ENCODE results near the gene FAM227B. TPM values are rescaled to one million over a fixed set of nuclear protein-coding genes. Genes with fewer than 3 reads are reported as not detected.

FAM227B gene
- total RNA-seq, 1 experiment from 2014 or later: 1.9 TPM

DNA sequence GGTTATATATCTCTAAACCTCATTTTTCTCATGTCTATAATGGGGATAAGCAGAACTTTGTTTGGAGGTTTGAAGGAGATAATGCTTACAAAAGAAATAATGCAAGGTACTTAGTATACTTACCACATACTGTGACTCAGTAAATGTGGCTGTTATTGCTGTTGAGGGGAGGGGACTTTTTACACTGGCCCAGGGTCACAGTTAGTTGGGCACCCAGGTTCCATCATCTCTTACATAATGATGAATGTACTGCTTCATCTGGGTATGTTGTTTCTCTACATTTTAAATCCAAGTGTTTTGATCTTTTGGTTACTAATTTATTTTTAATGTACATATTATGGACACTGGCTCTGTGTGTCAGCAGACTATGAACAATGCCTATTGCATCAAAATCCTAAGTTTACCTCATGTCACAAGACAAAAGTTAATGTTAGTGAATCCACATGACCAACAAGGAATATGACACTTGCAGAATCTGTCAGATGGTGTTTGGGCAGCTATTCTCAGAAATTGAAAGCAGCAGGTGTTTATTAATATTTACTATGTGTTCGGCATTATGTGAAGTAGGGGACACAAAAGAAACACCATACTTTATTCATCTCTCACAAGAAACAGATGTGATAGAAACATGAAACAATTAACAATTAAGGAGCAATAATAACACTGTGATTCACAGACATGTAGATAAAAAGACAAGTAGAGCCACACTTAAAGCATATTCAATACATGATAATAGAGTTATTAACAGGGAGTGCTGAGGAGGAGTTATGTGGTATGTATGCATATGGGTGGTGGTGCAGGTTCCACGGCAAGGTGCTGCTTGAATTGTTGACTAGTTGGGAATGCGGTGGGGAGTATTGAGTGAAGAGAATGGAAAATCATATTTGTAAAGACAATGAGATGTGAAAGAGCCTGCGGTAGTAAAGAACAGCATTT, 340.8 kb downstream of the FAM227B start:
- Mint-ChIP-seq H3K4me1 (ENCODE audit: low read depth, unreplicated experiment) (no peaks in the 10 kb centered on the region), H3K9me3 (ENCODE audit: low read depth, unreplicated experiment) (no peaks in the 10 kb centered on the region), H3K36me3 (ENCODE audit: insufficient read depth, unreplicated experiment) (no peaks in the 10 kb centered on the region), H3K4me3 (ENCODE audit: low read depth, unreplicated experiment) (no peak overlapping the region), H3K27me3 (ENCODE audit: unreplicated experiment) (no peaks in the 10 kb centered on the region), H3K27ac (ENCODE audit: unreplicated experiment) (no peak overlapping the region)
- BruUV-seq (replicated peaks): no TSS peak
- intact Hi-C loops (cut with micrococcal nuclease; ENCODE audit: unreplicated experiment): no loop called here
- TF ChIP-seq, protein P1, sequence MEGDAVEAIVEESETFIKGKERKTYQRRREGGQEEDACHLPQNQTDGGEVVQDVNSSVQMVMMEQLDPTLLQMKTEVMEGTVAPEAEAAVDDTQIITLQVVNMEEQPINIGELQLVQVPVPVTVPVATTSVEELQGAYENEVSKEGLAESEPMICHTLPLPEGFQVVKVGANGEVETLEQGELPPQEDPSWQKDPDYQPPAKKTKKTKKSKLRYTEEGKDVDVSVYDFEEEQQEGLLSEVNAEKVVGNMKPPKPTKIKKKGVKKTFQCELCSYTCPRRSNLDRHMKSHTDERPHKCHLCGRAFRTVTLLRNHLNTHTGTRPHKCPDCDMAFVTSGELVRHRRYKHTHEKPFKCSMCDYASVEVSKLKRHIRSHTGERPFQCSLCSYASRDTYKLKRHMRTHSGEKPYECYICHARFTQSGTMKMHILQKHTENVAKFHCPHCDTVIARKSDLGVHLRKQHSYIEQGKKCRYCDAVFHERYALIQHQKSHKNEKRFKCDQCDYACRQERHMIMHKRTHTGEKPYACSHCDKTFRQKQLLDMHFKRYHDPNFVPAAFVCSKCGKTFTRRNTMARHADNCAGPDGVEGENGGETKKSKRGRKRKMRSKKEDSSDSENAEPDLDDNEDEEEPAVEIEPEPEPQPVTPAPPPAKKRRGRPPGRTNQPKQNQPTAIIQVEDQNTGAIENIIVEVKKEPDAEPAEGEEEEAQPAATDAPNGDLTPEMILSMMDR (IDR thresholded peaks at IDR 0.05; ENCODE audit: unreplicated experiment): no peak
- CTCF ChIA-PET: interaction anchor here (0.6 kb wide), 1 partner anchor 1240 kb away, joined by 3 read pairs; no protein-coding TSS in a partner anchor
- no peak for DNase-seq

DNA sequence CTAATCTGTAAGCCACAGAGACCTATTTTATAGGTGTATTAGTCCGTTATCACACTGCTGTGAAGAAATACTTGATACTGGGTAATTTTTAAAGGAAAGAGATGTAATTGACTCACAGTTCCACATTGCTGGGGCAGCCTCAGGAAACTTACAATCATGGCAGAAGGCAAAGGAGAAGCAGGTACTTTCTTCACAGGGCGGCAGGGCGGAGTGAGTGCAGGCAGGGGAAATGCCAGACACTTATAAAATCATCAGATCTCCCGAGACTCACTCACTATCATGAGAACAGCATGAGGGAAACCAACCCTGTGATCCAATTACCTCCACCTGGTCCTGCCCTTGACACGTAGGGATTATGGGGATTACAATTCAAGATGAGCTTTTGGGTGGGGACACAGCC, 341.9 kb downstream of the FAM227B start:
- H3K36me3 Mint-ChIP-seq (ENCODE audit: insufficient read depth, unreplicated experiment): no peaks in the 10 kb centered on the region
- BruUV-seq (replicated peaks): no TSS peak
- no peak overlapping the region for H3K4me3 Mint-ChIP-seq (ENCODE audit: low read depth, unreplicated experiment)
- H3K9me3 Mint-ChIP-seq (ENCODE audit: low read depth, unreplicated experiment): no peaks in the 10 kb centered on the region
- H3K27ac Mint-ChIP-seq (ENCODE audit: unreplicated experiment): no peak overlapping the region
- intact Hi-C loops (cut with micrococcal nuclease; ENCODE audit: unreplicated experiment): no loop called here
- TF ChIP-seq, protein P1 (IDR thresholded peaks at IDR 0.05; ENCODE audit: unreplicated experiment): no peak
- CTCF ChIA-PET: no interaction called here
- no peaks in the 10 kb centered on the region for H3K27me3 Mint-ChIP-seq (ENCODE audit: unreplicated experiment)
- no peaks in the 10 kb centered on the region for H3K4me1 Mint-ChIP-seq (ENCODE audit: low read depth, unreplicated experiment)
- DNase-seq: no peak

Other genes starting within 250 kb of the FAM227B start
- 0.24 TPM in 1 of 2 replicates, not detected in the other for gene FGF7, start 197.6 kb downstream of the FAM227B start, total RNA-seq (2022)
- gene DTWD1, start 230 bp upstream of the FAM227B start, total RNA-seq (2022): 21.4 and 23.1 TPM in 2 replicates

Data from Calu3 (cell line).